Measurements from ENCODE around the gene CASKIN2.

CASKIN2 gene

GRCh38 chr17:75509528-75510258 is 5.6 kb downstream of the CASKIN2 start:
- no peaks in the 10 kb centered on the region for H3K79me2 ChIP-seq (ENCODE audit: low read length)
- H3K4me1 ChIP-seq (ENCODE audit: low read length), result peaks cover 7% of the 10 kb centered on the region; the same call in 1 of the 2 replicates
- no peak overlapping the region for H3K4me2 ChIP-seq (ENCODE audit: low read length)
- H3K36me3 ChIP-seq (replicated peaks; ENCODE audit: low read depth, low read length), result no peaks in the 10 kb centered on the region
- no peak overlapping the region for H3K27ac ChIP-seq (ENCODE audit: low read length)
- no peak overlapping the region for H3K4me3 ChIP-seq (ENCODE audit: low read length)
- no peak overlapping the region for H2AFZ ChIP-seq (ENCODE audit: low read depth, low read length)
- H4K20me1 ChIP-seq (ENCODE audit: insufficient read depth, low read length), result no peaks in the 10 kb centered on the region
- H3K9me3 ChIP-seq (ENCODE audit: insufficient read depth, low read length), result no peaks in the 10 kb centered on the region
- no peak for TF ChIP-seq EZH2phosphoT487 (IDR thresholded peaks at IDR 0.05; ENCODE audit: low read depth)
- TF ChIP-seq CTCF (IDR thresholded peaks at IDR 0.05; ENCODE audit: low read depth, low read length), result no peak
- H3K27me3 ChIP-seq (ENCODE audit: low read depth, low read length), result no peaks in the 10 kb centered on the region
- no peak overlapping the region for H3K9ac ChIP-seq (ENCODE audit: low read length)

GRCh38 chr17:75508931-75509361 is 6.4 kb downstream of the CASKIN2 start:
- Histone ChIP-seq H3K9me3 (ENCODE audit: insufficient read depth, low read length) (no peaks in the 10 kb centered on the region), H3K79me2 (ENCODE audit: low read length) (no peaks in the 10 kb centered on the region), H3K36me3 (replicated peaks; ENCODE audit: low read depth, low read length) (no peaks in the 10 kb centered on the region), H3K9ac (ENCODE audit: low read length) (no peak overlapping the region), H3K27ac (ENCODE audit: low read length) (no peak overlapping the region), H3K27me3 (ENCODE audit: low read depth, low read length) (no peaks in the 10 kb centered on the region), H4K20me1 (ENCODE audit: insufficient read depth, low read length) (peaks cover 2% of the 10 kb centered on the region; the same call in 1 of the 2 replicates), H3K4me3 (ENCODE audit: low read length) (no peak overlapping the region), H3K4me2 (ENCODE audit: low read length) (no peak overlapping the region), H3K4me1 (ENCODE audit: low read length) (no peaks in the 10 kb centered on the region; the same call in 1 of the 2 replicates), H2AFZ (ENCODE audit: low read depth, low read length) (no peak overlapping the region)
- TF ChIP-seq EZH2phosphoT487 (IDR thresholded peaks at IDR 0.05; ENCODE audit: low read depth) (no peak), CTCF (IDR thresholded peaks at IDR 0.05; ENCODE audit: low read depth, low read length) (no peak)

GRCh38 chr17:75507733-75508719 is 7.3 kb downstream of the CASKIN2 start:
- Histone ChIP-seq H2AFZ (ENCODE audit: low read depth, low read length) (no peak overlapping the region), H3K27ac (ENCODE audit: low read length) (no peak overlapping the region), H3K36me3 (replicated peaks; ENCODE audit: low read depth, low read length) (no peaks in the 10 kb centered on the region), H3K27me3 (ENCODE audit: low read depth, low read length) (no peaks in the 10 kb centered on the region), H3K9me3 (ENCODE audit: insufficient read depth, low read length) (no peaks in the 10 kb centered on the region), H3K4me2 (ENCODE audit: low read length) (no peak overlapping the region), H3K79me2 (ENCODE audit: low read length) (no peaks in the 10 kb centered on the region), H4K20me1 (ENCODE audit: insufficient read depth, low read length) (peaks cover 2% of the 10 kb centered on the region; the same call in 1 of the 2 replicates), H3K9ac (ENCODE audit: low read length) (no peak overlapping the region), H3K4me3 (ENCODE audit: low read length) (no peak overlapping the region), H3K4me1 (ENCODE audit: low read length) (no peaks in the 10 kb centered on the region; the same call in 1 of the 2 replicates)
- TF ChIP-seq CTCF (IDR thresholded peaks at IDR 0.05; ENCODE audit: low read depth, low read length) (no peak), EZH2phosphoT487 (IDR thresholded peaks at IDR 0.05; ENCODE audit: low read depth) (no peak)

GRCh38 chr17:75506888-75507287 is 8.4 kb downstream of the CASKIN2 start:
- H3K27ac ChIP-seq (ENCODE audit: low read length), result no peak overlapping the region
- H3K27me3 ChIP-seq (ENCODE audit: low read depth, low read length), result no peaks in the 10 kb centered on the region
- no peak overlapping the region for H3K9ac ChIP-seq (ENCODE audit: low read length)
- no peaks in the 10 kb centered on the region for H3K4me1 ChIP-seq (ENCODE audit: low read length)
- peaks cover 2% of the 10 kb centered on the region; the same call in 1 of the 2 replicates for H4K20me1 ChIP-seq (ENCODE audit: insufficient read depth, low read length)
- H3K36me3 ChIP-seq (replicated peaks; ENCODE audit: low read depth, low read length), result no peaks in the 10 kb centered on the region
- no peaks in the 10 kb centered on the region for H3K9me3 ChIP-seq (ENCODE audit: insufficient read depth, low read length)
- H2AFZ ChIP-seq (ENCODE audit: low read depth, low read length), result no peak overlapping the region
- H3K79me2 ChIP-seq (ENCODE audit: low read length), result no peaks in the 10 kb centered on the region
- no peak overlapping the region for H3K4me3 ChIP-seq (ENCODE audit: low read length)
- no peak for TF ChIP-seq CTCF (IDR thresholded peaks at IDR 0.05; ENCODE audit: low read depth, low read length)
- TF ChIP-seq EZH2phosphoT487 (IDR thresholded peaks at IDR 0.05; ENCODE audit: low read depth), result no peak
- H3K4me2 ChIP-seq (ENCODE audit: low read length), result no peak overlapping the region

All from OCI-LY3 (cell line).